HG03442 (cell line): ENCODE results near the gene NEIL3.
"Not testable (repeated sequence)": the region's sequence is repeated elsewhere in the genome, so short reads cannot be mapped to it uniquely, and the experiment has no call there.

Experiments
- ATAC-seq: cut with Tn5 transposase; IDR thresholded peaks from one replicate; pipeline ENCODE4 v1.9.1; 2021; ENCODE audit warnings: mild to moderate bottlenecking, moderate library complexity; ENCODE audit not compliant: unreplicated experiment

NEIL3 gene

GRCh38 chr4:177301126-177301639, 8.5 kb upstream of the NEIL3 start:
- ATAC-seq: no peak

DNA sequence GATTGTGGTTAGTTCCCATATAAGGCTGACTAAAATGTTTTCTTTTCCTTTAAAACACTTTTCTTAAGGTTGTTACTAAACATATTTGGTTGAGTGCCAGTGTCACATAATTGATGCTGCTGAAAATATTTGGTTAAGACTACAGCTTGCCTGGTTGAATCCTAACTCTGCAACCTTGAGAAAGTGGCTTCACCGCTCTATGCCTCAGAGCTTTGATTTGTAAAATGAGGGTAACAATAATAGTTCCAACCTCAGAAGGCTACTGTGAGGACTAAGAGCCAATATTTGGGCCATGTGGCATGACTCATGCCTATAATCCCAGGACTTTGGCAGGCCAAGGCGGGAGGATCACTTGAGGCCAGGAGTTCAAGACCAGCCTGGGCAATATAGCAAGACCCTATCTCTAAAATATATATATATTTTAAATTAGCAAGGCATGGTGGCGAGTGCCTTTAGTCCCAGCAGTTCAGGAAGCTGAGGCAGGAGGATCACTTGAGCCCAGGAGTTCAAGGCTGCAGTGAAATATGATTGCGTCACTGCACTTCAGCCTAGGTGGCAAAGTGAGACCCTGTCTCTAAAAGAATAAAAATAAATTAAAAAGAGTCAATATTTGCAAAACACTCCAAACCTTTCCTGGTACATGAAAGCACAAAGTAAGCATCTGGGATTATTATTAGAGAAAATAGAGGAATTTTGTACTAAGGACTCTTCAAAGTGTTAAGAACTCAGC, 7.1 kb upstream of the NEIL3 start:
- no peak for ATAC-seq

- ATAC-seq: no peak
Measured at GRCh38 chr4:177304094-177304493, 5.6 kb upstream of the NEIL3 start.

DNA sequence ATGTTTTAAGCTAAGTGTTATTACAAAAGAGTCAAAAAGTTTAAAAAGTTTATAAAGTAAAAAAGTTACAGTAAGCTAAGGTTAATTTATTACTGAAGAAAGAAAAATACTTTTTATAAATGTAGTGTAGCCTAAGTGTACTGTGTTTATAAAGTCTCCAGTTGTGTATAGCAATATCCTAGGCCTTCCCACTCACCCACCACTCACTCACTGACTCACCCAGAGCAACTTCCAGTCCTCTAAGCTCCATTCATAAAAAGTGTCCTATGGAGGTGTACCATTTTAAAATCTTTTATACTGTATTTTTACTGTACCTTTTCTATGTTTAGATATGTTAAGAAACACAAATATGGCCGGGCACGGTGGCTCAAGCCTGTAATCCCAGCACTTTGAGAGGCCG, 4.8 kb upstream of the NEIL3 start:
- ATAC-seq: not testable (repeated sequence)

DNA sequence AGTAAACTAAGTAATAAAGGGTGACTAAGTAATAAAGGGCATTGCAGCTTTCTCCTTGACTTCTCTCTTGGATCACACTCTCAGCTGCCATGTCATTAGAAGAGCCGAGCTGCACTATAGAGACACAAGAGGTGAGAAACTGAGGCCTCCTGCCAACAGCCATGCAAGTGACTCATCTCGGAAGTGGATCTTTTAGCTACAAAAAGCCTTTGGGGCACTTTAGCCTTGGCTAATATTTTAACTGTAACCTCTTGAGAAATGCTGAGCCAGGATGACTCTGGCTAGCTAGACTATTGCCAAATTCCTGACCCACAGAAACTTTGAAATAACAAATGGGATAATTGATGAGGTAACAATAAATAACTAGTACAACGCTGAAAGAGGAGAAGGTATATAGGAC, 1.5 kb upstream of the NEIL3 start:
- no peak for ATAC-seq

- peak; percentile 0 for ATAC-seq
Measured at GRCh38 chr4:177308847-177309521, 690 bp upstream of the NEIL3 start.

DNA sequence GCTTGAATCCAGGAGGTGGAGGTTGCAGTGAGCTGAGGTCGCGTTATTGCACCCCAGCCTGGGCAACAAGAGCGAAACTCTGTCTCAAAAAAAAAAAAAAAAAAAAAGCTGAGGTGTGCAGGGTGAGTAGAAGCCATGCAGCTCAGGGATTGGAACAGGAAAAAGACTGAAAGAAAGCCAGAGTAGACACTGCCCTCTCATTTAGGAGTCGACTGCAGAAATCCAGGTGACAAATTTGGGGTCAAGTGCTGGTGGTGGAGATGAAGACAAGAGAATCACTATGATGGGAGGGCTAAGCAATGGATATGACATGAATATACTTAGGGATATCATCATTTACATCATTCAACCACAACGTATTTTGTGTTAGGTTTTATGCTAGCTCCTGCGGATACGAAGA, 1.9 kb downstream of the NEIL3 start:
- no peak for ATAC-seq

- ATAC-seq: no peak
Measured at GRCh38 chr4:177313263-177313662, 3.6 kb downstream of the NEIL3 start.

DNA sequence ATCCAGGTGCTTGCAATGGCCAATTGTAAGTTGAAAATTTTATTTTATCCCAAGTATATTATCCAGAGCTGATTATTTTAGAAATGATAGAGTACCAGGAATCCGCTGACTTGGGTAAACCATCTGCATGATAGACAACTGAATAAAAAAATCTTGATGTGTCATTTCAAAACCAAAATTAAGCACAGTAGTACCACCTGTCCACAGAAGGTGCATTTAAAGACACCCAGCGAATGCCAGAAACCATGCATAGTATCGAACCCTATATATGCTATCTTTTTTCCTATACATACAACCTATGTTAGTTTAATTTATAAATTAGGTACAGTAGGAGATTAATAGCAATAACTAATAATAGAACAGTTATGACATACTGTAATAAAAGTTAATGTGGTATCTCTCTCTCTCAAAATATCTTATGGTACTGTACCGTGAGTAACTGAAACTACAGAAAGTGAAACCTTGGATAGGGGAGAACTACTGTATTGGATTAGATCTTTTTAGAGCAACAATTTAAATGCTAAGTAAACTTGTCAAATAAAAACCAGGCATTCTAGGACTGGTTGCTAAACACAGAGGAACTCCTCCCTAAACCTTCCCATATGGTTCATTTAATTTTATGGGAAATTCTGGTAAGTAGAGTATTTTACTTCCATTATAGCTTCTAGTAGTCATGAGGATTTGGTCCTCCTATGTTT, 6.2 kb downstream of the NEIL3 start:
- no peak for ATAC-seq

DNA sequence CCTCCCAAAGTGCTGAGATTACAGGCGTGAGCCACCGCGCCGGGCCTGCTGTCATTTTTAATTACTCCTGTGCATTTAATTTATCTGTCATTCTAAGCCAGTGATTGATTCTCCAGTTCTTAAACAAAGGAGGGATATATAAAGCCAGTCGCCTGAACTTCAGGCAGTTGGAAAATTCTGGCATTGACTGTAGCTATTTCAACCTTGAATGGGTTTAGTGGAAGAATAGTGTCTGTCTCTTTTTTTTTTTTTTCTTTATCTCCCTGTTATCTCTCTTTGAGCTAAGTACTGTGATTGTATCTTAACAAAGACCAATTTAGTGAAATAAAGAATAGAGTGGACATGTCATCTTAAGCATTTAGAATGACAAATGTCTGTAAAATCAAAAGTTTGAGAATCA, 11.0 kb downstream of the NEIL3 start:
- no peak for ATAC-seq

GRCh38 chr4:177321647-177322046, 12.0 kb downstream of the NEIL3 start:
- ATAC-seq: no peak

- no peak for ATAC-seq
Measured at GRCh38 chr4:177322266-177322665, 12.6 kb downstream of the NEIL3 start.

DNA sequence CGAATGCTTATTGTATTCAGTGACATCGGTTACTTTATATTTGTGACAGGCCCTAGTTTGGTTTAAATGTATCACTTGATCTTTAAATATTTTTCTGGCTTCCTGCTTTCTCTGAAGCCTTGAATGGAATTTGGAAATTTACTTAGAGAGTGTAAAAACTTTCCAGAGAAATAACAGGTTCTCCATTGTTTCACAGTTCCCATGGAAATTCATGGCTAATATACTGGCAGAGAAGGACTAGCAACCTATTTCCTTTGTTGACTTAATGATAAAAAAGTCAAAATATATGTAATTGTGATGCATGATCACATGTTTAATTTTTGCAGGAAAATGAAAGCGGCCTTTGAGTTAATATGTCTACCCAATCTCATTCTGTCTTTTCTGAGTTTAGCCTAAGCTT, 13.2 kb downstream of the NEIL3 start:
- ATAC-seq: no peak

DNA sequence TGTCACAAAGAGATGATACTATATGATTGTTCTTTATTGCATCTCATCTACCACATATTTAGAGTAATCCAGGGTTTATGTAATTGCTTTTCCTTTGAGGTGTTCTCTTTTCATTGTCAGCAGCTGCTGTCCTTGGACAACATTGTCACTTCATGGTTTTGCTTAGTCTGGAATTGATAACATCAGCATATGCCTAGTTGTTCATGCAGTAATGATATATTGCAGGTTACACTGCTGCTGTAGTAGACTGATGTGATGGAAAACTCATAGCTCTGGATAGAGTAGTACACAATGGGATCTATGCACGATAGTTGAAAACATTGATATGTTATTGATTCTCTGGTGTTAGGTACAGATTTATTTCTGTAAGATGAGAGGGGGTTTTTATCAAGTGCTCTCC, 13.7 kb downstream of the NEIL3 start:
- ATAC-seq: no peak

DNA sequence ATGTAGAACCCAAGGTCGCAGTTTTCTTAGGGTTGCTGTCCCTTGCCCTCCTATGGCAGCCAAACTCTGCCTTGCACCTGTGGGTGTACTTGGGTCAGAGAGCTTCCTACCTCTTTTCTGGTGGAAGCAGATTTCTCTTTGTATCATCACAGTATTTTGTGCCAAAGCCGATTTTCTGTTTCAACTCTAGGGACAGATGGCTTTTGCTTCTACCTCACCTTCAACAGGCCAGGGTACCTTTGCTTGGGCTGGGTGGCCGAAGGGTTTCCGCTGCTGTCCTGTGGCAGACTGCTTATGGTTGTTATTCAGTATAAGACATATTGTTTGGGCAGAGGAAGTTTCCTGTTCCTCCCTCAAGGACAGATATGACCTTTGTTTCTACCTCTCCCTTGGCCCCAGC, 22.4 kb downstream of the NEIL3 start:
- ATAC-seq: no peak

- ATAC-seq: peak; percentile 99
Measured at GRCh38 chr4:177339477-177340374, 30.1 kb downstream of the NEIL3 start.

GRCh38 chr4:177348348-177348747, 38.7 kb downstream of the NEIL3 start:
- no peak for ATAC-seq

- no peak for ATAC-seq
Measured at GRCh38 chr4:177349191-177349590, 39.5 kb downstream of the NEIL3 start.

DNA sequence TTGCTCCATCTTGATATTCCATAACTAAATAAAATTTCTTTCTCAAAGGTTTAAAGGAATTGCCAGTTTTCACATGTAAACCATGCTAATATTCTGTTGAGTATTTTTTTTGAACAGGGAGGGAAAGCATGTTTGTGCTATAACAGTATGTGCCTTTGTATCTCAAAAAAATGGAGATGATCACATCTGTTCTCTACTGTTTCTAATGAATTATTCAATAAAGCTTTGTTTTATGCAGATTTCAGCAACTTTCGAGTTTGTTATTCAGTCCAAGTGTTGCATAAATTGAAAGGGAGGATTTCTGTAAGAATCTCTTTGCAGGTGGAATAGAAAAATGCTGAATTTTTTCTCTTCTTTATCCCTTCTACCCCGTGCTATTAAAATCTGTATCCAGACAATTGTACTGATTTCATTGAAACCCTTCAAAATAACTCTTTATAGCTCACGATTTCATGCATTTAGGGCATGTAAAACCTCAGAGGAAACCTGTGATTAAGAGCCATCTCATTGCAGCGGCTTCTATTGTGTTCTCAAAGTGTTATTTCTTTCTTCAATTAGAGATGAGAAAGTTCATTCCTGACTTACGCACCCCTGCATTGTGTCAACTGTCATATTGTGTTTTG, 42.1 kb downstream of the NEIL3 start:
- ATAC-seq: no peak

DNA sequence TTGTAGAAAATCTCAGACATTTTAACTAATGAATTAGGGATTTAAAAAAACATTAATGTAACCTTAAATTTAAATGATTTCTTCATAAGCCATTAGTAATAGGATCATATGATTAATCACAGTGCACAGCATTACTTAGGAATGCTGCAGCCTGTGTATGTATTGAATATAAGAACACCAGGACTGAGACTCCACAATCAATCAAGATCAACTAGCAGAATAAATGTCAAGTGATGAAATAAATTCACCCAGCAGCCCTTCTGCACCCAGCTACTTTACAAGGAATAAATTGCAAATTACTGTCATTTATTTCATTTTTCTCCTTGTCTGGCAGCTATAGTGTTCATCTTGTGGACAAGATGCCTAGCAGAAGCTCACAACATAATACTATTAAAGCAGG, 46.5 kb downstream of the NEIL3 start:
- no peak for ATAC-seq
